Immature natural killer cell (primary cell): ENCODE measurements around the gene BICC1. TPM values are rescaled to one million over a fixed set of nuclear protein-coding genes. Genes with fewer than 3 reads are reported as not detected.

Experiments used
- DNase-seq, 3 donors: peaks; one replicate each; pipeline ENCODE4 v3.0.0; 2022; ENCODE audit warnings: mixed read lengths in 1 of 3
- H3K27ac Mint-ChIP-seq, 6 donors: one replicate each; pipeline ENCODE4 v1.8.0; 2020; ENCODE audit warnings: mixed read lengths in 6 of 6, mild to moderate bottlenecking in 5 of 6, inconsistent platforms in 4 of 6, moderate library complexity in 3 of 6
- H3K27me3 Mint-ChIP-seq, 3 donors: one replicate each; pipeline ENCODE4 v1.8.0; 2020 to 2021; ENCODE audit warnings: low read depth in 3 of 3, mild to moderate bottlenecking in 3 of 3, mixed read lengths in 3 of 3, moderate library complexity in 3 of 3, inconsistent platforms in 1 of 3
- H3K36me3 Mint-ChIP-seq, 3 donors: one replicate each; pipeline ENCODE4 v1.8.0; 2020; ENCODE audit warnings: mixed read lengths in 3 of 3, inconsistent platforms in 2 of 3, mild to moderate bottlenecking in 2 of 3
- H3K4me1 Mint-ChIP-seq, 2 donors: one replicate each; pipeline ENCODE4 v1.8.0; 2020; ENCODE audit warnings: inconsistent platforms in 2 of 2, mild to moderate bottlenecking in 2 of 2, mixed read lengths in 2 of 2, moderate library complexity in 1 of 2
- H3K4me3 Mint-ChIP-seq, 5 donors: one replicate each; pipeline ENCODE4 v1.8.0; 2020; ENCODE audit warnings: mild to moderate bottlenecking in 5 of 5, mixed read lengths in 5 of 5, inconsistent platforms in 3 of 5, moderate library complexity in 3 of 5
- H3K9me3 Mint-ChIP-seq, 6 donors: one replicate each; pipeline ENCODE4 v1.8.0; 2020; ENCODE audit warnings: mild to moderate bottlenecking in 6 of 6, mixed read lengths in 6 of 6, inconsistent platforms in 4 of 6, moderate library complexity in 3 of 6
- polyA plus RNA-seq, 3 donors: library from polyadenylated mRNA; unstranded; fragments of 300-500 nt; fragmentation: Illumina TruSeq; gene quantifications; one replicate each; pipeline ENCODE4 v1.2.3, GENCODE V29; 2021

BICC1 gene
- polyA plus RNA-seq, 3 donors from 2014 or later, result 0.08 to 0.11 TPM; not detected in 1

GRCh38 chr10:58560068-58560467, 47.4 kb downstream of the BICC1 start:
- no peak for DNase-seq
- Mint-ChIP-seq H3K27ac (no peak overlapping the region), H3K4me1 (no peaks in the 10 kb centered on the region), H3K4me3 (no peak overlapping the region), H3K9me3 (peaks cover 18 to 40% (median 32%) of the 10 kb centered on the region in 6 donors), H3K36me3 (peaks cover 0 to 6% (median 0%) of the 10 kb centered on the region in 3 donors), H3K27me3 (peaks cover 0 to 1% (median 0%) of the 10 kb centered on the region in 3 donors)

GRCh38 chr10:58565271-58565670, 52.6 kb downstream of the BICC1 start:
- DNase-seq, result no peak
- Mint-ChIP-seq H3K27me3 (peaks cover 0 to 1% (median 0%) of the 10 kb centered on the region in 3 donors), H3K27ac (no peak overlapping the region), H3K36me3 (peaks cover 0 to 6% (median 0%) of the 10 kb centered on the region in 3 donors), H3K4me3 (no peak overlapping the region), H3K4me1 (no peaks in the 10 kb centered on the region), H3K9me3 (peaks cover 6 to 25% (median 19%) of the 10 kb centered on the region in 6 donors)

GRCh38 chr10:58567652-58568051, 55.0 kb downstream of the BICC1 start:
- peaks cover 0 to 2% (median 0%) of the 10 kb centered on the region in 3 donors for H3K36me3 Mint-ChIP-seq
- peaks cover 5 to 18% (median 7%) of the 10 kb centered on the region in 6 donors for H3K9me3 Mint-ChIP-seq
- DNase-seq, result no peak
- H3K4me3 Mint-ChIP-seq, result no peak overlapping the region
- no peaks in the 10 kb centered on the region for H3K27me3 Mint-ChIP-seq
- H3K27ac Mint-ChIP-seq, result no peak overlapping the region
- no peaks in the 10 kb centered on the region for H3K4me1 Mint-ChIP-seq

GRCh38 chr10:58568428-58568935, 55.8 kb downstream of the BICC1 start:
- Mint-ChIP-seq H3K36me3 (no peaks in the 10 kb centered on the region), H3K27ac (no peak overlapping the region), H3K27me3 (no peaks in the 10 kb centered on the region), H3K4me3 (no peak overlapping the region), H3K4me1 (no peaks in the 10 kb centered on the region), H3K9me3 (peaks cover under 1 to 16% (median 5%) of the 10 kb centered on the region in 6 donors)
- no peak for DNase-seq

GRCh38 chr10:58570307-58570723, 57.6 kb downstream of the BICC1 start:
- Mint-ChIP-seq H3K9me3 (peaks cover 0 to 14% (median 3%) of the 10 kb centered on the region in 6 donors), H3K4me3 (no peak overlapping the region), H3K36me3 (no peaks in the 10 kb centered on the region), H3K27me3 (no peaks in the 10 kb centered on the region), H3K4me1 (no peaks in the 10 kb centered on the region), H3K27ac (no peak overlapping the region)
- DNase-seq, result no peak

GRCh38 chr10:58570979-58571378, 58.3 kb downstream of the BICC1 start:
- Mint-ChIP-seq H3K36me3 (no peaks in the 10 kb centered on the region), H3K27me3 (no peaks in the 10 kb centered on the region), H3K9me3 (peaks cover 0 to 14% (median 4%) of the 10 kb centered on the region in 6 donors), H3K4me3 (no peak overlapping the region), H3K27ac (no peak overlapping the region), H3K4me1 (no peaks in the 10 kb centered on the region)
- DNase-seq, result no peak

- Mint-ChIP-seq H3K4me3 (no peak overlapping the region), H3K9me3 (peaks cover 0 to 14% (median 4%) of the 10 kb centered on the region in 6 donors), H3K27ac (no peak overlapping the region), H3K4me1 (no peaks in the 10 kb centered on the region), H3K36me3 (no peaks in the 10 kb centered on the region), H3K27me3 (no peaks in the 10 kb centered on the region)
- DNase-seq, result no peak
Measured at GRCh38 chr10:58573144-58573543, 60.5 kb downstream of the BICC1 start.

GRCh38 chr10:58574058-58574457, 61.4 kb downstream of the BICC1 start:
- DNase-seq, result no peak
- Mint-ChIP-seq H3K4me1 (no peaks in the 10 kb centered on the region), H3K4me3 (no peak overlapping the region), H3K27ac (no peak overlapping the region), H3K36me3 (no peaks in the 10 kb centered on the region), H3K9me3 (peaks cover 0 to 14% (median 4%) of the 10 kb centered on the region in 6 donors), H3K27me3 (no peaks in the 10 kb centered on the region)

GRCh38 chr10:58575491-58575890, 62.8 kb downstream of the BICC1 start:
- no peaks in the 10 kb centered on the region for H3K36me3 Mint-ChIP-seq
- H3K4me1 Mint-ChIP-seq, result no peaks in the 10 kb centered on the region
- H3K9me3 Mint-ChIP-seq, result peaks cover 0 to 10% (median 4%) of the 10 kb centered on the region in 6 donors
- DNase-seq, result no peak
- no peak overlapping the region for H3K4me3 Mint-ChIP-seq
- H3K27me3 Mint-ChIP-seq, result no peaks in the 10 kb centered on the region
- H3K27ac Mint-ChIP-seq, result no peak overlapping the region

GRCh38 chr10:58576751-58577436, 64.2 kb downstream of the BICC1 start:
- H3K27ac Mint-ChIP-seq, result no peak overlapping the region
- peaks cover 0 to under 1% (median 0%) of the 10 kb centered on the region in 3 donors for H3K27me3 Mint-ChIP-seq
- no peaks in the 10 kb centered on the region for H3K4me1 Mint-ChIP-seq
- no peak overlapping the region for H3K4me3 Mint-ChIP-seq
- H3K9me3 Mint-ChIP-seq, result peaks cover 0 to 6% (median 3%) of the 10 kb centered on the region in 6 donors
- no peak for DNase-seq
- no peaks in the 10 kb centered on the region for H3K36me3 Mint-ChIP-seq

GRCh38 chr10:58577437-58577777, 64.7 kb downstream of the BICC1 start:
- no peak overlapping the region for H3K4me3 Mint-ChIP-seq

GRCh38 chr10:58578366-58578765, 65.7 kb downstream of the BICC1 start:
- Mint-ChIP-seq H3K27ac (no peak overlapping the region), H3K27me3 (peaks cover 0 to 2% (median 0%) of the 10 kb centered on the region in 3 donors), H3K4me3 (no peak overlapping the region), H3K36me3 (no peaks in the 10 kb centered on the region), H3K4me1 (no peaks in the 10 kb centered on the region), H3K9me3 (peaks cover 0 to 5% (median under 1%) of the 10 kb centered on the region in 6 donors)
- DNase-seq, result no peak

More at GRCh38 chr10:58577437-58577777, 64.7 kb downstream of the BICC1 start:
- no peak overlapping the region for H3K27ac Mint-ChIP-seq
- peaks cover 0 to 4% (median 2%) of the 10 kb centered on the region in 6 donors for H3K9me3 Mint-ChIP-seq
- no peaks in the 10 kb centered on the region for H3K36me3 Mint-ChIP-seq
- DNase-seq, result no peak
- peaks cover 0 to 2% (median 0%) of the 10 kb centered on the region in 3 donors for H3K27me3 Mint-ChIP-seq
- no peaks in the 10 kb centered on the region for H3K4me1 Mint-ChIP-seq

GRCh38 chr10:58579011-58579655, 66.5 kb downstream of the BICC1 start:
- H3K27ac Mint-ChIP-seq, result no peak overlapping the region
- H3K27me3 Mint-ChIP-seq, result peaks cover 0 to 2% (median 0%) of the 10 kb centered on the region in 3 donors
- H3K36me3 Mint-ChIP-seq, result no peaks in the 10 kb centered on the region
- no peak overlapping the region for H3K4me3 Mint-ChIP-seq
- no peaks in the 10 kb centered on the region for H3K4me1 Mint-ChIP-seq
- DNase-seq, result no peak
- peaks cover 0 to 6% (median 2%) of the 10 kb centered on the region in 6 donors for H3K9me3 Mint-ChIP-seq

- Mint-ChIP-seq H3K36me3 (no peaks in the 10 kb centered on the region), H3K4me3 (no peak overlapping the region), H3K4me1 (peaks cover 0 to 3% of the 10 kb centered on the region in 2 donors), H3K27ac (no peak overlapping the region), H3K9me3 (peaks cover 0 to 10% (median 2%) of the 10 kb centered on the region in 6 donors), H3K27me3 (peaks cover 0 to 2% (median 0%) of the 10 kb centered on the region in 3 donors)
- DNase-seq, result no peak
Measured at GRCh38 chr10:58582045-58582444, 69.4 kb downstream of the BICC1 start.
